ENCODE results near the gene APRT.

APRT gene

GRCh38 chr16:88855736-88856121, 44.0 kb upstream of the APRT start:
- H3K27ac ChIP-seq = no peak overlapping the region
- no peak for TF ChIP-seq CTCF (conservative IDR thresholded peaks at IDR 0.05)

GRCh38 chr16:88855176-88855575, 43.4 kb upstream of the APRT start:
- no peak overlapping the region for H3K27ac ChIP-seq
- no peak for TF ChIP-seq CTCF (conservative IDR thresholded peaks at IDR 0.05)

GRCh38 chr16:88854306-88855111, 42.8 kb upstream of the APRT start:
- no peak overlapping the region for H3K27ac ChIP-seq
- TF ChIP-seq CTCF (conservative IDR thresholded peaks at IDR 0.05) = no peak

GRCh38 chr16:88853325-88853941, 41.7 kb upstream of the APRT start:
- no peak for TF ChIP-seq CTCF (conservative IDR thresholded peaks at IDR 0.05)
- no peak overlapping the region for H3K27ac ChIP-seq

GRCh38 chr16:88851616-88852015, 39.9 kb upstream of the APRT start:
- no peak for TF ChIP-seq CTCF (conservative IDR thresholded peaks at IDR 0.05)
- H3K27ac ChIP-seq = no peak overlapping the region

- no peak for TF ChIP-seq CTCF (conservative IDR thresholded peaks at IDR 0.05)
- H3K27ac ChIP-seq = no peak overlapping the region
Measured at GRCh38 chr16:88850531-88851199, 38.9 kb upstream of the APRT start.

- TF ChIP-seq CTCF (conservative IDR thresholded peaks at IDR 0.05) = no peak
- H3K27ac ChIP-seq = no peak overlapping the region
Measured at GRCh38 chr16:88848557-88848956, 36.8 kb upstream of the APRT start.

Data from VCaP (cell line).